ENCODE data around the gene SFTPD. TPM values are rescaled to one million over a fixed set of nuclear protein-coding genes. Genes with fewer than 3 reads are reported as not detected.
A peak's percentile ranks its signal among the peaks of the same experiment; 100 is the strongest.

SFTPD gene
- total and polyA plus RNA-seq, 2 of the 8 experiments (the other 6 are each of a cell fraction or from before 2014, with no cell fraction given): 0.21 to 0.54 TPM

- no peak overlapping the region for H2AK5ac ChIP-seq (ENCODE audit: low read depth, low read length)
- no peaks in the 10 kb centered on the region for H4K20me1 ChIP-seq (replicated peaks in 1 of 2; ENCODE audit: control insufficient read depth in 1 of 2, insufficient read depth in 2 of 2, low read length in 2 of 2)
- POLR2A ChIA-PET (ENCODE audit: partially characterized antibody): no interaction called here
- H3K79me1 ChIP-seq (ENCODE audit: low read depth, low read length): no peaks in the 10 kb centered on the region
- FAIRE-seq (no peak), DNase-seq (ENCODE audit: low read depth in 1 of 2, low spot score in 2 of 2) (no peak)
- no peak overlapping the region for H3K56ac ChIP-seq (replicated peaks; ENCODE audit: insufficient read length, low read depth, low read length)
- no peaks in the 10 kb centered on the region for H3K23me2 ChIP-seq (ENCODE audit: low read depth, low read length)
- H3K27ac ChIP-seq (ENCODE audit: low read depth, low read length): no peak overlapping the region
- no peaks in the 10 kb centered on the region for H3K27me3 ChIP-seq (replicated peaks in 1 of 4; ENCODE audit: control insufficient read depth in 3 of 4, extremely low read depth in 1 of 4, insufficient read depth in 3 of 4, low read length in 3 of 4)
- H3K18ac ChIP-seq (ENCODE audit: extremely low read depth, low read length): no peak overlapping the region
- H2AFZ ChIP-seq (ENCODE audit: low read length): no peak overlapping the region
- no peak overlapping the region for H3K23ac ChIP-seq (ENCODE audit: insufficient read length)
- no peak overlapping the region for H2BK5ac ChIP-seq (ENCODE audit: low read depth, low read length)
- H3K4me3 ChIP-seq (ENCODE audit: extremely low read depth in 1 of 4, insufficient read depth in 2 of 4, low read depth in 3 of 4, low read length in 4 of 4): no peak overlapping the region
- TF ChIP-seq KDM1A (IDR thresholded peaks at IDR 0.05; ENCODE audit: borderline replicate concordance, low read length) (0 out of 2 replicates have a peak, but pooled peaks have one; percentile 22), GTF2F1 (IDR thresholded peaks at IDR 0.05; ENCODE audit: borderline replicate concordance, low read depth, low read length) (no peak), SP2 (IDR thresholded peaks at IDR 0.05; ENCODE audit: low read length) (no peak), RBBP5 (IDR thresholded peaks at IDR 0.05; ENCODE audit: borderline replicate concordance, low read depth, low read length) (no peak)
- H3K4me2 ChIP-seq (ENCODE audit: insufficient read depth in 1 of 2, low read depth in 2 of 2, low read length in 2 of 2): no peak overlapping the region
- no peaks in the 10 kb centered on the region for H3K36me3 ChIP-seq (ENCODE audit: control insufficient read depth in 2 of 4, insufficient read depth in 4 of 4, low read length in 3 of 4)
- H3K4ac ChIP-seq (replicated peaks; ENCODE audit: insufficient read length, low read depth, low read length): no peak overlapping the region
- no peaks in the 10 kb centered on the region for H3K4me1 ChIP-seq (replicated peaks in 1 of 4; ENCODE audit: control insufficient read depth in 3 of 4, insufficient read depth in 4 of 4, low read length in 3 of 4)
- H2BK120ac ChIP-seq (replicated peaks; ENCODE audit: low read depth, low read length): no peak overlapping the region
- no peaks in the 10 kb centered on the region for H3K9me3 ChIP-seq (ENCODE audit: insufficient read depth in 2 of 2, low read depth in 1 of 2, low read length in 1 of 2)
- no peak overlapping the region for H3K14ac ChIP-seq (ENCODE audit: insufficient read length)
- H4K5ac ChIP-seq (ENCODE audit: insufficient read length, low read depth, low read length): no peak overlapping the region
- no peak overlapping the region for H4K8ac ChIP-seq (ENCODE audit: extremely low read depth, insufficient read depth, low read length)
- H2BK12ac ChIP-seq (ENCODE audit: low read depth, low read length): no peak overlapping the region
- no peaks in the 10 kb centered on the region for H3K79me2 ChIP-seq (ENCODE audit: control insufficient read depth in 1 of 2, insufficient read depth in 2 of 2, low read length in 2 of 2)
- no peak overlapping the region for H2BK15ac ChIP-seq (ENCODE audit: low read length)
- no peak overlapping the region for H2BK20ac ChIP-seq (ENCODE audit: low read length)
- no peak overlapping the region for H4K91ac ChIP-seq (replicated peaks; ENCODE audit: insufficient read length, low read length)
- H3K9ac ChIP-seq (replicated peaks in 1 of 4; ENCODE audit: extremely low read depth in 1 of 4, low read depth in 3 of 4, low read length in 3 of 4): no peak overlapping the region
- CTCF ChIA-PET (ENCODE audit: partially characterized antibody): interaction anchor here (0.7 kb wide), 1 partner anchor 59 kb away, joined by 3 read pairs; no protein-coding TSS in a partner anchor
Measured at GRCh38 chr10:79970062-79970461, 21.2 kb upstream of the SFTPD start.
